Smooth muscle cell (in vitro differentiated cells): ENCODE measurements around the gene SLC25A20. TPM values are rescaled to one million over a fixed set of nuclear protein-coding genes. Genes with fewer than 3 reads are reported as not detected.

ENCODE experiments used
- DNase-seq: peaks from one replicate; lab custom pipeline; 2025; ENCODE audit not compliant: unreplicated experiment; lab: John Stamatoyannopoulos, UW
- H2AFZ ChIP-seq: fragments of 200-600 bp; sonication (generic); 2 replicates; pipeline ENCODE4 v1.6.0; 2016; ENCODE audit warnings: antibody characterized with exemption, low read depth, mild to moderate bottlenecking
- H3F3A ChIP-seq: fragments of 200-600 bp; sonication (generic); 2 replicates; pipeline ENCODE4 v1.6.0; 2017; ENCODE audit warnings: antibody characterized with exemption, low read depth
- H3K27ac ChIP-seq: fragments of 200-600 bp; sonication (generic); 2 replicates; pipeline ENCODE4 v1.5.1; 2016; ENCODE audit warnings: low read depth, mild to moderate bottlenecking
- H3K27me3 ChIP-seq: fragments of 200-600 bp; sonication (generic); 2 replicates; pipeline ENCODE4 v1.6.1; 2016; ENCODE audit warnings: low read depth, mild to moderate bottlenecking
- H3K36me3 ChIP-seq: fragments of 200-600 bp; sonication (generic); 2 replicates; pipeline ENCODE4 v1.5.1; 2016; ENCODE audit warnings: low read depth
- H3K4me1 ChIP-seq: fragments of 200-600 bp; sonication (generic); 2 replicates; pipeline ENCODE4 v1.5.1; 2016; ENCODE audit warnings: low read depth
- H3K4me2 ChIP-seq: fragments of 200-600 bp; sonication (generic); 2 replicates; pipeline ENCODE4 v1.6.0; 2016; ENCODE audit warnings: mild to moderate bottlenecking
- H3K4me3 ChIP-seq: fragments of 200-600 bp; sonication (generic); 2 replicates; pipeline ENCODE4 v1.5.1; 2016; ENCODE audit warnings: mild to moderate bottlenecking
- H3K79me2 ChIP-seq: fragments of 200-600 bp; sonication (generic); 2 replicates; pipeline ENCODE4 v1.6.0; 2016; ENCODE audit warnings: low read depth, mild to moderate bottlenecking
- H3K9ac ChIP-seq: fragments of 200-600 bp; sonication (generic); 2 replicates; pipeline ENCODE4 v1.6.0; 2016; ENCODE audit warnings: low read depth
- H3K9me3 ChIP-seq: fragments of 200-600 bp; sonication (generic); replicated peaks from 2 replicates; pipeline ENCODE4 v1.5.1; 2016; ENCODE audit warnings: low read depth
- H4K20me1 ChIP-seq: fragments of 200-600 bp; sonication (generic); 2 replicates; pipeline ENCODE4 v1.6.0; 2016; ENCODE audit warnings: low read depth
- WGBS: methylation state at CpG from one replicate; pipeline ENCODE4 v1.1.7; 2016; ENCODE audit warnings: low lambda C conversion rate; 5-methylcytosine and 5-hydroxymethylcytosine counted together
- polyA plus RNA-seq: library from polyadenylated mRNA; unstranded; fragments of >200 nt; fragmentation: Nextera tagmentation; extraction: Ambion mirVana; gene quantifications from 2 replicates; pipeline ENCODE4 v1.2.1, GENCODE V29; 2016
- total RNA-seq: library from RNA; depleted of rRNA; stranded (reverse); fragments of >200 nt; gene quantifications from 2 replicates; pipeline ENCODE4 v1.2.3, GENCODE V29; 2014
- TF ChIP-seq, protein P1 (sequence below): fragments of 200-600 bp; sonication (generic); IDR thresholded peaks from 2 replicates; pipeline ENCODE4 v1.5.1; 2017; ENCODE audit warnings: borderline replicate concordance, mild to moderate bottlenecking, antibody characterized with exemption; ENCODE audit not compliant: insufficient read depth, poor library complexity, severe bottlenecking

The SLC25A20 gene
- total and polyA plus RNA-seq, 2 experiments from 2014 or later: 8.9 to 12.1 TPM

DNA sequence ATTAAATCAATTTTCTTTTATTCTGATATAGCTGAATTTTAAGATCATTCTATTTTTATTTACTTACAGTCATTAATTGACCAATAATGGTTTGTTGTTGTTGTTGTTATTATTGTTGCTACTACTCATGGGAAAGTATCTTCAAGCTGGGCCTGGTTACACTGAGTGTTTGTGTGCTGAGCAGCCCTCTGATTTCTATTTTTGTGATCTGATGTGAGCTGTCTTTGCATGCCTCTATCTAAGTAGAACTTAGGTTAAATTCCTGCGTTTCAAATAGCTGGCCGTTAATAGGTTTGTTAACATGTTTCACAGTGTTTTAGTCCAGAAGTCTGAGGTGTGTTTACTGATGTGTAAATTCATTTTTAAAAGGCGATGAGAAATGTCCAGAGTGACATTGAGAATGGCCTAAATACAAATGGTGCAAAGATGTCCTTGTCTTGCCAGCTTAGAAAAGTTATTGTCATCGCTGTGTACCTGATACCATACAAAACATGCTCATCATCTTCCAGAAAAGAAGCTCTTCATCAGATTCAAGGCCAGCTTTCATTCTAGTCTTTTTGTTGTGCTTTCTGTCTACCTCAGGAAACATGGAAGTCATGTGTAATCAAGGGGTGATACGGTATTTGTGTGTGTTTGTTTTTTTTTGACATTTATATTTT is 35.8 kb upstream of the SLC25A20 start:
- H3K4me2 ChIP-seq: no peak overlapping the region
- peaks cover 91% of the 10 kb centered on the region for H4K20me1 ChIP-seq
- H3F3A ChIP-seq: no peaks in the 10 kb centered on the region
- no peak overlapping the region for H3K4me3 ChIP-seq
- TF ChIP-seq, protein P1, sequence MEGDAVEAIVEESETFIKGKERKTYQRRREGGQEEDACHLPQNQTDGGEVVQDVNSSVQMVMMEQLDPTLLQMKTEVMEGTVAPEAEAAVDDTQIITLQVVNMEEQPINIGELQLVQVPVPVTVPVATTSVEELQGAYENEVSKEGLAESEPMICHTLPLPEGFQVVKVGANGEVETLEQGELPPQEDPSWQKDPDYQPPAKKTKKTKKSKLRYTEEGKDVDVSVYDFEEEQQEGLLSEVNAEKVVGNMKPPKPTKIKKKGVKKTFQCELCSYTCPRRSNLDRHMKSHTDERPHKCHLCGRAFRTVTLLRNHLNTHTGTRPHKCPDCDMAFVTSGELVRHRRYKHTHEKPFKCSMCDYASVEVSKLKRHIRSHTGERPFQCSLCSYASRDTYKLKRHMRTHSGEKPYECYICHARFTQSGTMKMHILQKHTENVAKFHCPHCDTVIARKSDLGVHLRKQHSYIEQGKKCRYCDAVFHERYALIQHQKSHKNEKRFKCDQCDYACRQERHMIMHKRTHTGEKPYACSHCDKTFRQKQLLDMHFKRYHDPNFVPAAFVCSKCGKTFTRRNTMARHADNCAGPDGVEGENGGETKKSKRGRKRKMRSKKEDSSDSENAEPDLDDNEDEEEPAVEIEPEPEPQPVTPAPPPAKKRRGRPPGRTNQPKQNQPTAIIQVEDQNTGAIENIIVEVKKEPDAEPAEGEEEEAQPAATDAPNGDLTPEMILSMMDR: no peak
- DNase-seq: no peak
- H3K36me3 ChIP-seq: peaks cover 9% of the 10 kb centered on the region
- no peak overlapping the region for H2AFZ ChIP-seq
- no peak overlapping the region for H3K27ac ChIP-seq
- H3K27me3 ChIP-seq: no peaks in the 10 kb centered on the region
- H3K79me2 ChIP-seq: peaks cover 93% of the 10 kb centered on the region
- H3K9me3 ChIP-seq: no peaks in the 10 kb centered on the region
- H3K9ac ChIP-seq: no peak overlapping the region
- WGBS: 96% methylated on average over 5 of the region's 5 CpGs
- H3K4me1 ChIP-seq: no peaks in the 10 kb centered on the region

DNA sequence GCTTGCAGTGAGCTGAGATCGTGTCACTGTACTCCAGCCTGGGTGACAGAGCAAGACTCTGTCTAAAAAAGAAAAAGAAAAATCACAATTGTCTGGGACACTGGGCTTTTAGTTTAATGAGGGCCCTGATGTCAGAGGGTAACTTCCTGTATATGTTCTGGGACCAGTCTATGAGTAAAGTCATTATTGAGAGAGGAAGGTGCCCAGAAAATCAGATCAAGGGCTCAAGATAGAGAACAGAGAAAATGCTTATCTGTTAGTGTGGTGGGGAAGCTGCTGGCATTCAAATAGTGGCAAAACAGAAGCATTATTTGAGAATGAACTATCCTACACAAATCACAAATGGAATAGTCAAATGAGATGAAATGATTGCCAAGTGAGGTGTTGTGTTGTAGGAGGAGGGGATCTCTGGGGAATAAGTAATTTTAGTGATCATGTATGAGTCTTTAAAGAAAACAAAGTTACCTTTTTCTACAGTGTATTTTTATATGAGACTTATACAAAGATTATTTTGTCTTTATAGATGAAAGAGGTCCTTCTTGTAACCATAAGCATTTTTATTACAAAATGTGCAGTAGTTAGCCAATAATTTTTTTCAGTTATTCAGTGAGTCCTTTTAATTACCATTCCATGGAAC is 33.4 kb upstream of the SLC25A20 start:
- no peak for DNase-seq
- TF ChIP-seq, protein P1: no peak

DNA sequence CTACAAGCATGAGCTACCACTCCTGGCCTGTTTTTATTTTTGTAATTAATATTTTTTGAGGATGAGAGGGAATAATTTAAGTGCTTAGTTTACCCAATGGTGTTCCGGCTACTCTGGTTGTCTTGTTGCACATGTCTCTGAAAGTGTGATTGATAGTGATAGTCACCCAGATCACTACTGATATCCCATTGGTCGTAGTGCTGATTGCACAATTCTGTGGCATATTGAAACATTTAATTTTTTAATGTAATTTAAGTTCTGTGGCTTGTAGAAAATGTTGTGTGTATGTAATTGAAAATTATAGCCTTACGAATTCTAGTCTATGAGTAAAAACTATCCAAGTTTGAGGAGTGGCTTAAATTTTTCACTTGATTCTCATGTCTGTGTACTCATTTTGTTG is 31.9 kb upstream of the SLC25A20 start:
- peaks cover 3% of the 10 kb centered on the region for H3F3A ChIP-seq
- no peaks in the 10 kb centered on the region for H3K27me3 ChIP-seq
- no peak overlapping the region for H3K4me3 ChIP-seq
- no peak overlapping the region for H3K4me2 ChIP-seq
- 91% methylated on average over 3 of the region's 3 CpGs for WGBS
- H3K9me3 ChIP-seq: no peaks in the 10 kb centered on the region
- H4K20me1 ChIP-seq: peaks cover 95% of the 10 kb centered on the region
- peaks cover 84% of the 10 kb centered on the region for H3K79me2 ChIP-seq
- no peak for DNase-seq
- TF ChIP-seq, protein P1: no peak
- no peak overlapping the region for H3K27ac ChIP-seq
- H3K36me3 ChIP-seq: peaks cover 9% of the 10 kb centered on the region
- no peak overlapping the region for H3K9ac ChIP-seq
- H2AFZ ChIP-seq: no peak overlapping the region
- H3K4me1 ChIP-seq: no peaks in the 10 kb centered on the region

More for the DNA sequence above, 33.4 kb upstream of the SLC25A20 start:
- Histone ChIP-seq H3K27ac (no peak overlapping the region), H3K4me1 (no peaks in the 10 kb centered on the region), H3K9ac (no peak overlapping the region), H4K20me1 (peaks cover 94% of the 10 kb centered on the region), H3K36me3 (peaks cover 9% of the 10 kb centered on the region), H3F3A (no peaks in the 10 kb centered on the region), H3K27me3 (no peaks in the 10 kb centered on the region), H3K4me3 (no peak overlapping the region), H3K79me2 (peaks cover 98% of the 10 kb centered on the region), H3K9me3 (no peaks in the 10 kb centered on the region), H3K4me2 (no peak overlapping the region), H2AFZ (no peak overlapping the region)
- 93% methylated on average over 1 of the region's 1 CpG for WGBS
